ENCODE results near the gene PLXNA2.

The PLXNA2 gene

GRCh38 chr1:208038303-208038702, 205.9 kb downstream of the PLXNA2 start:
- DNase-seq, result no peak

- peak; percentile 75 for DNase-seq
Observed at GRCh38 chr1:208036918-208037766, 207.0 kb downstream of the PLXNA2 start.

DNA sequence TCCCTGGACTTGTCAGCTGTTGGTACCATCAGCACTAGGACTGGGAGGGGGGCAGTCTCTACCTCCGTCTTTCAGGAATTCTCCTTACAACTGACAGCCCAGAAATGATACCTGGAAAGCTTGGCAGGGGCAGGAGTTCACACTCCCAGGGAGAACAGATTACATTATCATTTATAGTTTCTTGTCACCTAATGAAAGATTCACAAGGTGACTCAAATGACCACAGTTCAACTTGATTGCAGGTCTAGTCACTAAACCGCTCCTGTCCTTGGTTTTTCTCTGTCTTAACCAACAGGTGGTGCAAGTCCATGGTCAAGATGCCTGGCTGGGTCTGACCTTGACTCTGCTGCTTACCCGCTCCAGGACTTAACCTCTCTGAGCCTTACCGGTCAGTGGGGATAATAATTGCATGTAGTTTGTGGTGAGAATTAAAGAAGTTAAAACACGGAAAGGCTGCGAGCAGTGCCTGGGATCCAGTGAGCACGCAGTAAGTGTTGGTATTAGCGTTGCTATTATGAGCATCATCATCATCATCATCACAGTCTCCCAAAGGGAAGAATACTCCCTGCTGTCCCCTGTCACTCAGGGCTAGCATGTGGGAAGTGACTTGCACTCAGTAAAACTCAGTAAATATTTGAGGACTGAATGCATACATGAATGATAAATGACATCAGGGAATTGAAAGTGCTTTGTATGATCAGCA, 207.9 kb downstream of the PLXNA2 start:
- peak; percentile 54 for DNase-seq

GRCh38 chr1:208034135-208034534, 210.0 kb downstream of the PLXNA2 start:
- no peak for DNase-seq

DNA sequence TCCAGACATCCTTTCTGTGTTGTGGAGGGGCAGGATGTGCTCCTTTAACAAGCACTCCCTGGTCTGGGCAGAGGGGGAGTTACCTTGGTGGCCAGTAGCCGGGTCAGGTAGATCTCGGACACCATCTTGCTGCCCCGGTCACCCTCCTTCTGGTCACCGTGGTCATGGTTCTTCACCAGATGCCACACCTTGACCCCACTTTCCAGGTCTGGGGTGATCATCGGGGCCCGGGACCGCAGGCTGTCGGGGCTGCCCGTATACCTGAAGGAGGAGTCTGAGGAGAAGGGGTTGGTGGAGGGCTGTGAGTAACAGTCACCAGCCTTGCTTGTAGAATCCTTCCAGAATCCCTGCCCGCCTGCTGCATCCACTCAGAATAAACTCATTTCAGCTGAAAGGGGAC, 210.9 kb downstream of the PLXNA2 start:
- DNase-seq, result no peak

DNA sequence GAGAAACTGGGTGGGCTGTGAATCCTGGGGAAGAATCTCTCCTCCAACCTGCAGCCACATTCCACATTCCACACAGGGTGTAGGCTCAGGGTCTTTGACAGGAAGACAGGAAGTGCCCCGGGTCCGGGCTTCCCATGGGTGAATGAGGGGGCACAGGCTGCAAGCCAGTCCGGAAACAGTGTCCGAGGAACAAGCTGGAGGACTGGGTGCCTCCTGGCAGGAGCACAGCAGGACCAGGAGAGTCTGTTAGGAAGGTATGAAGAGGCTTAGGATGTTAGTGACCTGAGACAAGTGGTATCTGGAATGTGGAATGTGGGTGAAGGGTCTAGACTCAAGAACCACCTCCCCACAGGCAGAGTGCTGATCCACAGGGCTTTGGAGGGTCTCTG, 212.3 kb downstream of the PLXNA2 start:
- DNase-seq, result no peak

GRCh38 chr1:208031316-208031931, 212.8 kb downstream of the PLXNA2 start:
- DNase-seq, result no peak

DNA sequence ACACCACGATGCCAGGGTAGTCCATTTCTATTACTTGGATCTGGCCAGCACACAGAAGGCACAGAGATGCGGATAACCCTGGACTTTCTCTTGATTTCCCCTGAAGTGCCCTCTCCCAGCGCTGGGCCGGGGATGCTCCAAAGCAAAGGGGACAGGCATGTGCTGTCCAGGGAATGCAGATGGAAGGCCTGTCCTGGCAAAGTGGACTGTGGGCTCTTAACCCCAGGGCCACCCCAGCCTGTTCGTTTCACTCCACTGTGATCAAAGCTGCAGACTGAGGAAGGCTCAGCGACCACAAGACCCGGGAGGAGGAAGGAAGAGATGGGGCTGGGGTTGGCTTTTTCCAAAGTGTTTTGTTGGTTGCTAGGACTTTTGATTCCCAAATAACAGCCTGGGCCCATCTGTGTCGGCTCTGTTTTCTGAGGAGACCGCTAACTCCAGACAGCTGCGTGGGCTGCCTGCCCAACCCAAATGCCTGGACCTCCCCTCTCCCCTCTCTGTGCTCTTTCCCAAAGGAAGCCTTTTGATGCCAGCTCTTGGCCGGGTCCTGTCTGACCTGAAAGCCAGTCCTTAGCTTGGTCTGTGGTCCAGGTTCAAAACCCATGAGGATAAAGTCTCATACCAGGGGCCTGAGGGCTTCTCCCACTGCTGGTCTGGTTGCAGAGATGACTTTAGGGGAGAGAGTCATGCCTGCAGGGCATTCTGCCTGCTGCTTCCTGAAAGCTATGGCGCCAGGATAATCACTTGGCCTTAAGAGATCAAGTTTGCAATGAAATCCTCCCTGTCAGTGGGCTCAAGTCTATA, 213.7 kb downstream of the PLXNA2 start:
- no peak for DNase-seq

DNA sequence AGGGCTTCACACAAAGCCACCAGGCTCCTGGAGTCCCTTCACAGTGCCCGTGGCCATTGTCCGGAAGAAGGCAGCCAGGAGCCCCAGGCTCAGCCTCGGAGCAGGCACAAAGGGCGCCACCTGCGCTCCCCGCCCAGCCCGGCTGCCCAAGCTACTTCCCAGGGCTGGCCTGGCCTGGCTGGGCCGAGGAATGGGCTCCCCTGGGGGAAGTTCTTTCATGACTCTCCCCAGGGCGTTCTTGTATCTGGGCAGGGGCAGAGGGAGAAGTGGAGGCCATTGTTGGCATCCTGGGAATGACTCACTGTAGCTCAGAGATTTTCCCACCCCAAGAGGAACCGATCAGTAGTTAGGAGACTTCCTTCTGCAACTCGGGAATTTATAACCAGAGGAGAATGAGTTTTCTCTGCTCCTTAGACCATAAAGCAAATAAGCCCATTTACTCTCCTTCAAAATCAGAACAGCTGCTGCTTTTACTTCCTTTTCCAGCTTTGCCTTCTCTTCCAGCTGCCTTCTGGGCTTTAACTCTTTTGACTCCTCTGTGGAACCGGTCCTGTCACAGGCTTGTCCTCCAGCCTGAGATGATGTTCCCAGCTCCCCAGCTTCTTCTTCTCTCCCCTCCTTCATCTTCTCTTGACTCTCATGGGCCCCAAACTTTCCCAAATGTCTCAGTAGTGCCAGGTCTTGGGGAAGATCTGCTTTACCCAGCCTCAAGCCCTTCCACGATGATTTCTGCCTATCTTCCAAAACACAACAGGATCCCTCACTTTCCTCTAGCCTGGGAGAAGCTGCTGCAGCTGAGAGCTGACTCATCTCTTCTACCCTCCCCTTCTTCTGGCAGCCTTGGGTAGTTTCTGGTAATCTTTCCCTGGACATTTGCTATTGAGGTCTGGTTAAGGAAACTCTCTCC, 214.6 kb downstream of the PLXNA2 start:
- DNase-seq, result no peak

GRCh38 chr1:208028526-208028925, 215.7 kb downstream of the PLXNA2 start:
- no peak for DNase-seq

DNA sequence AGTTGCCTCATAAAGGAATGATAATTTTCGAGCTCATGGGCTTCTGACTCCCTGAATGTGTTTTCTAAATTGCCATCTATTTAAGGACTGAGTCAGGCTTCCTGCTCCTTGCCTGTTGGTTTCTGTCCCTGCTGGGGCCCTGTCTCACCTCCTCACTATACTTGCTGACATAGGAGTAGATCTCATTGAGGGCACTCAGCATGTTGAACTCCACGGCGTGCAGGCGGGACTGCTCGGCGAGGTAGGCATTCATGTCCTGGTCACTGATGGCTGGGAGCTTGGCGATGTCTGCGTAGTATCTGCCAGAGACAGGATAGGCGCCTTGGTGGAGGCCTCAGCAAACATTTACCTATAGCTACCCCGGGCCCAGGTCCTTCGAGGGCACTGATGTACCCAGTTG, 216.3 kb downstream of the PLXNA2 start:
- DNase-seq, result no peak

GRCh38 chr1:208026880-208027438, 217.2 kb downstream of the PLXNA2 start:
- DNase-seq, result no peak

DNA sequence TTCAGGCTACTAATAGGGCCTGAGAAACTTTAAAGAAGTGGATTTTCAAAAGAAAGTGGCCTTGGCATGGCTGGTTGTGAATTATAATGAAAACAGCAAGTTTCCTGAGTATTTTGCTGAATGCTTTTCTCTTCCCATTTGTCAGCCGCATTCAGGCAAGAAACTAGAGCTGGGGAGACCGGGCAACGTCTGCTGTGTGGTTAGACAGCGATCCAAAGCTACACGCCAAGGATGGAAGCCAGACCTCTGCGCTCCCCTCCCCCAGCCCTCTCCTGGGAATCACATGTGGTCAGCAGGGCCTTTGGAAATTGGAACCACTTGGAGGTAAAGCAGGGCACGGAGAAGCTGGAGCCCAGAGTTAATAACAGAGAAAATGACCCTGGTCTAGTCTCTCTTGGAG, 219.2 kb downstream of the PLXNA2 start:
- DNase-seq, result no peak

DNA sequence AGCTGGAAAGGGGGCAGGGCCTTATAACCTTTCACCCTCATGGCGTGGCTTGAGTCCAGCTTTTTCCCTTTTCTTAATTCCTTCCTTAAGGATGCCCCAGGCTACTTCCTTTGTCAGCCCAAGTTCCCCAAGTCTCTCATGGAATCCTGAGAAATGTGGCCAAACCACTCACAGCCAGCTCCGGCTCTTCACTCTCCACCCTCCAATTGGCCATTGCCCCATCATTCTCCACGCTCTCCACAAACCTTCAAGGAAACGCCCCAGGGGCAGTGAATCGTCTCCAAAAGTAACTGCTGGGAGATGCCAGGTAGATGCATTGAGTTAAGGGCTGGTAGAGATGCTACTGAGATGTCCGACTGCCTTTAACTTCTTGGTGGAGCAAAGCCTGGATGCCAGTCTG, 219.8 kb downstream of the PLXNA2 start:
- no peak for DNase-seq

DNA sequence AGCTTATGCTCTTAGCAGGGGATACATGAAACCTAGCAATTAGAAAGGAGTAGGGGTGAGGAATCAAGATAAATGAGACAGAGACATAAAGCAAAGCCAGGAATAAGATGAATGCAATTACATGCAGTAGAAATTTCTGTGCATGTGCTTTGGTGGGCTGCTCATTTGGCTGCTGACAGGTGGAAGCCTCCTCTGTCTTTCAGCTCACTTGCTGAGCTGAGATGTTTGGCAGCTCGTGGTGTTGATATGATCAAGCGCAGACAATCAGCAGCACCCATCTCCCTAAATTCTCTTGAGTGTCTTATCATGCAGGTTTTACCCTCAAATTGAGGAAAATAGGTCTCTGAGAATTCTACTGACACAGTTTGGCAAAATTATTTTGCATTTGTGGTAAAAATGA, 224.9 kb downstream of the PLXNA2 start:
- DNase-seq, result no peak

- DNase-seq, result no peak
Observed at GRCh38 chr1:208015255-208015654, 228.9 kb downstream of the PLXNA2 start.

GRCh38 chr1:208013210-208013609, 231.0 kb downstream of the PLXNA2 start:
- peak; percentile 16 for DNase-seq

GRCh38 chr1:208012721-208013120, 231.5 kb downstream of the PLXNA2 start:
- DNase-seq, result no peak

- no peak for DNase-seq
Observed at GRCh38 chr1:208010487-208011071, 233.6 kb downstream of the PLXNA2 start.

- DNase-seq, result no peak
Observed at GRCh38 chr1:208009706-208010444, 234.3 kb downstream of the PLXNA2 start.

DNA sequence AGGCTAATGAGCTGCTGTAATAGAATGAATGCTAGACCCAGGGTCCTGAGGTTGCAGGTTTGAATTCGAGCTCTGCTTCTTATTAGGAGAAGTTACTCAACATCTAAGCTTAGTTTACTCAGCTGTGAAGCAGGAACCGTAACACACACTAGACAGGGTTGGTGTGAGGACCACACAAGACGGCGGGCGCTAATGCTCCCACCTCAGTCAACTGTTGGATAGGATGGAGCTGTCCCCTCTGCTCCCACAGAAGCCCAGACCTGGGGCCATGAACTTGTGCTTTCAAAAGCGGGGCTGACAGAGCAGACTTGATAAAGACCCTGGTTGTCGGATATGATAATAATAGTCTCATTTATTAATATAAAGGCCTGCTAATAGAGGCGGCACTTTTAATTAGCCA, 234.9 kb downstream of the PLXNA2 start:
- no peak for DNase-seq

Data from OCI-M1 (cell line).